SK-N-SH treated with all-trans-retinoic acid at 6 μM for 48 hours (cell line): ENCODE results near the gene ZNF446.

ENCODE experiments used
- TF ChIP-seq, protein P1 (sequence below): fragments of 250-450 bp; sonication (Bioruptor Pico); IDR thresholded peaks from 2 replicates; pipeline ENCODE4 v1.8.0; 2020; ENCODE audit warnings: mild to moderate bottlenecking, moderate library complexity, borderline replicate concordance
- TF ChIP-seq, protein P2 (sequence below): fragments of 250-450 bp; sonication (Bioruptor Pico); IDR thresholded peaks from 2 replicates; pipeline ENCODE4 v1.5.1; 2020; ENCODE audit warnings: low read depth, mild to moderate bottlenecking, moderate library complexity
- TF ChIP-seq, protein P3 (sequence below): fragments of 250-450 bp; sonication (Bioruptor Pico); IDR thresholded peaks from 2 replicates; pipeline ENCODE4 v1.5.0; 2020; ENCODE audit warnings: mild to moderate bottlenecking, moderate library complexity

DNA sequence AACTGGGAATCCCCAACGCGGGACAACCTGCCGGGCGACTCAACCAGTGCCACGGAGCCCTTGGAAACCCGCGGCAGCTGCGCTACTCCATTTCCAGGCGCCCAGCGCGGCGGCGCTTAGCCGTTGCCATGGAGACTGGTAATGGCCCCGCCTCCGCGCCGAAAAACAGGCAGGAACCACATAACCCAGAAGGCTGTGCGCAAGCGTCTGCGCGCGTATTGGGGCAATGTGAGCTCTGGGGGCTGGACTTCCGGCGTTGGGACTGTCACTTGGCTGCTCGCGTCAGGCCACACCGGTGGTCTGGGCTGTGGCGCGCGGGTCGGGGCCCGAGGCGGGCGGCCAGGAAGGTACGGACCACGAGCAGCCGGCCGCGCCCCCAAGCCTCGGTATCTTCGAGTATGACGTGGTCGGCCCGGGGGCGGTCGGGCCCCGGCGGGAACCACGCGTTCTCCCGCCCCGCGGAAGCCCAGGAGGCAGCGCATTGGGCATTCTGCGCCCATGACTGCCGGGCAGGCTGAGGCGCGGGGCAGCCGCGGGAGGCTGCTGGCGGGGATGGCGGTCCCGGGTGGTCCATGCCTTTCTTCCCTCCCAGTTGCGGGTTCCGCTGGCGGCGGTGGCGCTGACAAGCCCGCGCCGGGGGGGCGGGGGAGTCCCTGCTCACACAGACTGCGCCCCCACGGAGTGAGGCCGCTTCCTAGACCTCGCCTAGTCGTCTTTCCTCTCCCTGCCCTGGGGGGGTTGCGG, 24.6 kb upstream of the ZNF446 start, which contains the start of gene ZNF324B:
- TF ChIP-seq, protein P1, sequence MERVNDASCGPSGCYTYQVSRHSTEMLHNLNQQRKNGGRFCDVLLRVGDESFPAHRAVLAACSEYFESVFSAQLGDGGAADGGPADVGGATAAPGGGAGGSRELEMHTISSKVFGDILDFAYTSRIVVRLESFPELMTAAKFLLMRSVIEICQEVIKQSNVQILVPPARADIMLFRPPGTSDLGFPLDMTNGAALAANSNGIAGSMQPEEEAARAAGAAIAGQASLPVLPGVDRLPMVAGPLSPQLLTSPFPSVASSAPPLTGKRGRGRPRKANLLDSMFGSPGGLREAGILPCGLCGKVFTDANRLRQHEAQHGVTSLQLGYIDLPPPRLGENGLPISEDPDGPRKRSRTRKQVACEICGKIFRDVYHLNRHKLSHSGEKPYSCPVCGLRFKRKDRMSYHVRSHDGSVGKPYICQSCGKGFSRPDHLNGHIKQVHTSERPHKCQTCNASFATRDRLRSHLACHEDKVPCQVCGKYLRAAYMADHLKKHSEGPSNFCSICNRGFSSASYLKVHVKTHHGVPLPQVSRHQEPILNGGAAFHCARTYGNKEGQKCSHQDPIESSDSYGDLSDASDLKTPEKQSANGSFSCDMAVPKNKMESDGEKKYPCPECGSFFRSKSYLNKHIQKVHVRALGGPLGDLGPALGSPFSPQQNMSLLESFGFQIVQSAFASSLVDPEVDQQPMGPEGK (CRISPR knock-in tag) = no peak
- TF ChIP-seq, protein P2, sequence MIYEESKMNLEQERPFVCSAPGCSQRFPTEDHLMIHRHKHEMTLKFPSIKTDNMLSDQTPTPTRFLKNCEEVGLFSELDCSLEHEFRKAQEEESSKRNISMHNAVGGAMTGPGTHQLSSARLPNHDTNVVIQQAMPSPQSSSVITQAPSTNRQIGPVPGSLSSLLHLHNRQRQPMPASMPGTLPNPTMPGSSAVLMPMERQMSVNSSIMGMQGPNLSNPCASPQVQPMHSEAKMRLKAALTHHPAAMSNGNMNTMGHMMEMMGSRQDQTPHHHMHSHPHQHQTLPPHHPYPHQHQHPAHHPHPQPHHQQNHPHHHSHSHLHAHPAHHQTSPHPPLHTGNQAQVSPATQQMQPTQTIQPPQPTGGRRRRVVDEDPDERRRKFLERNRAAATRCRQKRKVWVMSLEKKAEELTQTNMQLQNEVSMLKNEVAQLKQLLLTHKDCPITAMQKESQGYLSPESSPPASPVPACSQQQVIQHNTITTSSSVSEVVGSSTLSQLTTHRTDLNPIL (CRISPR knock-in tag) = no peak
- TF ChIP-seq, protein P3, sequence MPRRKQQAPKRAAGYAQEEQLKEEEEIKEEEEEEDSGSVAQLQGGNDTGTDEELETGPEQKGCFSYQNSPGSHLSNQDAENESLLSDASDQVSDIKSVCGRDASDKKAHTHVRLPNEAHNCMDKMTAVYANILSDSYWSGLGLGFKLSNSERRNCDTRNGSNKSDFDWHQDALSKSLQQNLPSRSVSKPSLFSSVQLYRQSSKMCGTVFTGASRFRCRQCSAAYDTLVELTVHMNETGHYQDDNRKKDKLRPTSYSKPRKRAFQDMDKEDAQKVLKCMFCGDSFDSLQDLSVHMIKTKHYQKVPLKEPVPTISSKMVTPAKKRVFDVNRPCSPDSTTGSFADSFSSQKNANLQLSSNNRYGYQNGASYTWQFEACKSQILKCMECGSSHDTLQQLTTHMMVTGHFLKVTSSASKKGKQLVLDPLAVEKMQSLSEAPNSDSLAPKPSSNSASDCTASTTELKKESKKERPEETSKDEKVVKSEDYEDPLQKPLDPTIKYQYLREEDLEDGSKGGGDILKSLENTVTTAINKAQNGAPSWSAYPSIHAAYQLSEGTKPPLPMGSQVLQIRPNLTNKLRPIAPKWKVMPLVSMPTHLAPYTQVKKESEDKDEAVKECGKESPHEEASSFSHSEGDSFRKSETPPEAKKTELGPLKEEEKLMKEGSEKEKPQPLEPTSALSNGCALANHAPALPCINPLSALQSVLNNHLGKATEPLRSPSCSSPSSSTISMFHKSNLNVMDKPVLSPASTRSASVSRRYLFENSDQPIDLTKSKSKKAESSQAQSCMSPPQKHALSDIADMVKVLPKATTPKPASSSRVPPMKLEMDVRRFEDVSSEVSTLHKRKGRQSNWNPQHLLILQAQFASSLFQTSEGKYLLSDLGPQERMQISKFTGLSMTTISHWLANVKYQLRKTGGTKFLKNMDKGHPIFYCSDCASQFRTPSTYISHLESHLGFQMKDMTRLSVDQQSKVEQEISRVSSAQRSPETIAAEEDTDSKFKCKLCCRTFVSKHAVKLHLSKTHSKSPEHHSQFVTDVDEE (CRISPR knock-in tag) = no peak
